B cell (primary cell): ENCODE data around the gene ARRDC5. TPM values are rescaled to one million over a fixed set of nuclear protein-coding genes. Genes with fewer than 3 reads are reported as not detected.

Experiments
- ATAC-seq: fragments of 200-7000 bp; cut with Tn5 transposase; one replicate; pipeline ENCODE4 v1.10.0; 2021; ENCODE audit warnings: low read depth, mild to moderate bottlenecking, moderate number of reproducible peaks, moderate library complexity
- CTCF ChIA-PET: fragments of 350-600 bp; sonication (Branson Sonifier 250); formaldehyde crosslinking; loops from one replicate; lab custom pipeline; 2021; ENCODE audit warnings: antibody characterized with exemption, inconsistent platforms; lab: Charles Lee
- POLR2A ChIA-PET: fragments of 350-600 bp; sonication (Branson Sonifier 250); formaldehyde crosslinking; loops from one replicate; lab custom pipeline; 2021; ENCODE audit warnings: antibody characterized with exemption; lab: Charles Lee
- DNase-seq: peaks from one replicate; pipeline ENCODE4 v3.0.0; 2013
- H2AFZ ChIP-seq: 2 replicates; pipeline ENCODE4 v1.6.1; 2012; ENCODE audit warnings: mild to moderate bottlenecking, low read depth, low read length; ENCODE audit not compliant: insufficient read depth, poor library complexity, severe bottlenecking
- H3K27ac ChIP-seq, 2 donors: 1 replicate in 1 of 2; 2 replicates in 1 of 2; pipeline ENCODE4 v1.5.1; 2012 to 2013; ENCODE audit warnings: low read length in 2 of 2, mild to moderate bottlenecking in 2 of 2, moderate library complexity in 1 of 2
- H3K27me3 ChIP-seq, 4 experiments: fragments of 200-600 bp in 1 of 4; sonication (generic) in 1 of 4; replicated peaks in 1 of 4; 1 replicate in 2 of 4; 2 replicates in 2 of 4; pipeline versions ENCODE4 v1.6.1 to v1.7.0; 2013 to 2016; ENCODE audit warnings: low read length in 3 of 4, mild to moderate bottlenecking in 2 of 4, mixed read lengths in 1 of 4, moderate library complexity in 1 of 4; ENCODE audit not compliant: insufficient read depth in 4 of 4, control insufficient read depth in 3 of 4; ENCODE audit errors: control extremely low read depth in 1 of 4
- H3K36me3 ChIP-seq, 2 experiments: replicated peaks in 1 of 2; 1 replicate in 1 of 2; 2 replicates in 1 of 2; pipeline versions ENCODE4 v1.6.1 to v1.7.1; 2013; ENCODE audit warnings: low read length in 1 of 2; ENCODE audit not compliant: insufficient read depth in 2 of 2, control insufficient read depth in 1 of 2; ENCODE audit errors: control extremely low read depth in 1 of 2, extremely low read depth in 1 of 2
- H3K4me1 ChIP-seq, 2 donors: fragments of 200-600 bp in 1 of 2; sonication (generic) in 1 of 2; 1 replicate in 1 of 2; 2 replicates in 1 of 2; pipeline versions ENCODE4 v1.5.1 to v1.6.1; 2013 to 2017; ENCODE audit warnings: low read length in 2 of 2; ENCODE audit not compliant: control insufficient read depth in 2 of 2, insufficient read depth in 2 of 2
- H3K4me2 ChIP-seq: replicated peaks from 2 replicates; pipeline ENCODE3; 2012; ENCODE audit warnings: mild to moderate bottlenecking, low read depth, low read length; ENCODE audit not compliant: poor library complexity, severe bottlenecking
- H3K4me3 ChIP-seq, 5 experiments: fragments of 200-600 bp in 1 of 5; sonication (generic) in 1 of 5; 1 replicate in 3 of 5; 2 replicates in 2 of 5; pipeline versions ENCODE4 v1.5.1 to v1.7.0; 2011 to 2016; ENCODE audit warnings: low read length in 4 of 5, mild to moderate bottlenecking in 4 of 5, low read depth in 2 of 5, control low read depth in 1 of 5, moderate library complexity in 1 of 5; ENCODE audit not compliant: insufficient read depth in 1 of 5; ENCODE audit errors: control extremely low read depth in 1 of 5, extremely low read depth in 1 of 5
- H3K79me2 ChIP-seq: fragments of 200-600 bp; sonication (generic); one replicate; pipeline ENCODE4 v1.6.0; 2016; ENCODE audit warnings: low read length; ENCODE audit not compliant: control insufficient read depth, insufficient read depth
- H3K9ac ChIP-seq: fragments of 200-600 bp; sonication (generic); 2 replicates; pipeline ENCODE4 v1.6.1; 2017; ENCODE audit warnings: mild to moderate bottlenecking, low read length, moderate library complexity
- H3K9me3 ChIP-seq, 3 donors: one replicate each; pipeline versions ENCODE4 v1.6.1 to v1.7.1; 2013; ENCODE audit warnings: low read length in 2 of 3; ENCODE audit not compliant: control insufficient read depth in 2 of 3, insufficient read depth in 1 of 3; ENCODE audit errors: control extremely low read depth in 1 of 3
- H4K20me1 ChIP-seq: 2 replicates; pipeline ENCODE4 v1.6.0; 2012; ENCODE audit warnings: mild to moderate bottlenecking, low read length; ENCODE audit not compliant: insufficient read depth, control insufficient read depth, poor library complexity, severe bottlenecking
- H3K27ac Mint-ChIP-seq: one replicate; pipeline ENCODE4 v1.8.0; 2021; ENCODE audit warnings: mixed read lengths
- H3K27me3 Mint-ChIP-seq: one replicate; pipeline ENCODE4 v1.8.0; 2021; ENCODE audit warnings: mixed read lengths
- H3K4me1 Mint-ChIP-seq: one replicate; pipeline ENCODE4 v1.8.0; 2021; ENCODE audit warnings: mixed read lengths
- H3K4me3 Mint-ChIP-seq: one replicate; pipeline ENCODE4 v1.8.0; 2021; ENCODE audit warnings: mixed read lengths
- H3K9me3 Mint-ChIP-seq: one replicate; pipeline ENCODE4 v1.8.0; 2022; ENCODE audit warnings: mixed read lengths; ENCODE audit not compliant: insufficient read depth
- CTCF ChIP-seq: fragments of 200-600 bp; IDR thresholded peaks from one replicate; pipeline ENCODE4 v1.8.0; 2022; ENCODE audit warnings: antibody characterized with exemption, mild to moderate bottlenecking
- EZH2 ChIP-seq: IDR thresholded peaks from 2 replicates; pipeline ENCODE4 v1.6.1; 2012; ENCODE audit warnings: borderline replicate concordance, low read depth, mild to moderate bottlenecking, moderate library complexity, low read length; ENCODE audit not compliant: insufficient read depth, poor library complexity, severe bottlenecking
- WGBS: methylation state at CpG from one replicate; pipeline ENCODE4 v1.1.5; 2013; ENCODE audit warnings: missing lambda C conversion rate; ENCODE audit not compliant: insufficient coverage; 5-methylcytosine and 5-hydroxymethylcytosine counted together
- intact Hi-C: fragments of 100-400 bp; cut with micrococcal nuclease; formaldehyde crosslinking; loops from one replicate; pipeline ENCODE4 v1.10.0; 2022
- polyA plus RNA-seq: library from polyadenylated mRNA; depleted of rRNA; stranded (reverse); fragments of >200 nt; gene quantifications from 2 replicates; pipeline ENCODE4 v1.2.3, GENCODE V29; 2012
- total RNA-seq, 2 donors: library from RNA; stranded (reverse); fragments of 120-200 nt in 1 of 2; gene quantifications; 1 replicate in 1 of 2; 2 replicates in 1 of 2; pipeline versions ENCODE4 v1.2.3 to v1.2.4, GENCODE V29; 2013 to 2022

ARRDC5 gene
- total and polyA plus RNA-seq, 2 donors (not counting 1 experiment from before 2014, with no cell fraction given) = 10.2 to 13.2 TPM

GRCh38 chr19:4870025-4870700 is 32.5 kb downstream of the ARRDC5 start:
- H3K4me1 Mint-ChIP-seq = peaks cover 11% of the 10 kb centered on the region
- ChIA-PET CTCF (interaction anchor here (0.6 to 13.6 kb wide), 4 partner anchors 41 to 1723 kb away, joined by 6 to 219 read pairs (median 95); partner anchors contain the start of gene UHRF1), POLR2A (interaction anchor here (0.9 kb wide), 1 partner anchor 46 kb away, joined by 9 read pairs; no protein-coding TSS in a partner anchor)
- intact Hi-C loops = no loop called here
- H3K4me1 ChIP-seq = peaks cover 6 to 24% of the 10 kb centered on the region in 2 donors
- H3K36me3 ChIP-seq = no peaks in the 10 kb centered on the region
- H3K79me2 ChIP-seq = peaks cover 11% of the 10 kb centered on the region
- no peak for ATAC-seq
- H3K27ac ChIP-seq = no peak overlapping the region
- H3K27ac Mint-ChIP-seq = no peak overlapping the region
- TF ChIP-seq CTCF (no peak), EZH2 (no peak)
- no peak for DNase-seq
- peaks cover 6% of the 10 kb centered on the region for H3K27me3 Mint-ChIP-seq
- H3K9me3 Mint-ChIP-seq = no peaks in the 10 kb centered on the region
- H3K9ac ChIP-seq = no peak overlapping the region
- H2AFZ ChIP-seq = no peak overlapping the region
- no peak overlapping the region for H3K4me2 ChIP-seq
- H3K4me3 ChIP-seq = no peak overlapping the region
- no peaks in the 10 kb centered on the region for H4K20me1 ChIP-seq
- H3K9me3 ChIP-seq = no peaks in the 10 kb centered on the region
- WGBS = 78% methylated on average over 4 of the region's 10 CpGs
- H3K27me3 ChIP-seq = no peaks in the 10 kb centered on the region
- no peak overlapping the region for H3K4me3 Mint-ChIP-seq

- Histone ChIP-seq H3K4me3 (peak overlapping the region in 4 of 5 experiments; percentile 80 to 87 (median 80)), H3K27me3 (no peaks in the 10 kb centered on the region), H3K27ac (no peak overlapping the region), H3K9ac (peak overlapping the region; percentile 82), H3K36me3 (no peaks in the 10 kb centered on the region), H3K79me2 (peaks cover 11% of the 10 kb centered on the region), H3K4me2 (peak overlapping the region; percentile 89), H4K20me1 (no peaks in the 10 kb centered on the region), H3K9me3 (peaks cover 0 to 9% (median 0%) of the 10 kb centered on the region in 3 donors), H3K4me1 (peaks cover 6 to 29% of the 10 kb centered on the region in 2 donors), H2AFZ (no peak overlapping the region)
- Mint-ChIP-seq H3K4me1 (peaks cover 23% of the 10 kb centered on the region), H3K9me3 (no peaks in the 10 kb centered on the region), H3K27ac (peak overlapping the region; percentile 70), H3K4me3 (peak overlapping the region; percentile 88), H3K27me3 (peaks cover 3% of the 10 kb centered on the region)
- intact Hi-C loops = loop anchor here (5.0 kb wide), 2 partner anchors 56 to 396 kb away; partner anchors contain the start of gene HDGFL2
- TF ChIP-seq EZH2 (no peak), CTCF (no peak)
- DNase-seq (no peak), ATAC-seq (no peak)
- 61% methylated on average over 7 of the region's 10 CpGs for WGBS
- CTCF ChIA-PET = interaction anchor here (0.5 to 13.6 kb wide), 10 partner anchors 17 to 265 kb away, joined by 3 to 219 read pairs (median 4); partner anchors contain the start of genes KDM4B and UHRF1
- POLR2A ChIA-PET = interaction anchor here (0.6 to 0.7 kb wide), 5 partner anchors 17 to 272 kb away, joined by 3 to 6 read pairs (median 3); no protein-coding TSS in a partner anchor
Observed at GRCh38 chr19:4868286-4868834, 34.3 kb downstream of the ARRDC5 start.
